A673 (cell line): ENCODE results near the gene BBS2. TPM values are rescaled to one million over a fixed set of nuclear protein-coding genes. Genes with fewer than 3 reads are reported as not detected.

Experiments
- BruUV-seq: library from RNA; stranded (reverse); fragments of 400-500 nt; replicated peaks from 2 replicates; lab custom pipeline; 2021; lab: Mats Ljungman, UMichigan
- CTCF ChIA-PET: fragments of 300-600 bp; sonication (Branson Sonifier 250); formaldehyde crosslinking; loops from one replicate; lab custom pipeline; 2022; ENCODE audit warnings: antibody characterized with exemption; lab: Charles Lee
- POLR2A ChIA-PET: fragments of 300-600 bp; sonication (Branson Sonifier 250); formaldehyde crosslinking; loops from one replicate; lab custom pipeline; 2022; ENCODE audit warnings: antibody characterized with exemption; ENCODE audit not compliant: low non-redundant PET; lab: Charles Lee
- DNase-seq: peaks from one replicate; pipeline ENCODE4 v3.0.0-alpha.2; 2015; ENCODE audit warnings: low spot score
- H3K27ac ChIP-seq: fragments of 200-600 bp; sonication (generic); 2 replicates; pipeline ENCODE4 v1.5.1; 2016; ENCODE audit warnings: mixed run types, low read depth, mild to moderate bottlenecking, mixed read lengths, antibody characterized with exemption, low read length; ENCODE audit not compliant: poor library complexity, severe bottlenecking
- H3K27me3 ChIP-seq: fragments of 200-600 bp; sonication (generic); replicated peaks from 2 replicates; pipeline ENCODE4 v1.6.1; 2017; ENCODE audit warnings: mixed run types, low read depth, mild to moderate bottlenecking, mixed read lengths, antibody characterized with exemption, low read length; ENCODE audit not compliant: insufficient read depth, poor library complexity
- H3K36me3 ChIP-seq: fragments of 200-600 bp; sonication (generic); 2 replicates; pipeline ENCODE4 v1.6.1; 2016; ENCODE audit warnings: mixed run types, mild to moderate bottlenecking, mixed read lengths, antibody characterized with exemption, low read length; ENCODE audit not compliant: insufficient read depth, poor library complexity, severe bottlenecking
- H3K4me1 ChIP-seq: fragments of 200-600 bp; sonication (generic); 2 replicates; pipeline ENCODE4 v1.6.1; 2017; ENCODE audit warnings: mixed run types, mild to moderate bottlenecking, mixed read lengths, antibody characterized with exemption, low read length; ENCODE audit not compliant: insufficient read depth, poor library complexity, severe bottlenecking
- H3K4me3 ChIP-seq: fragments of 200-600 bp; sonication (generic); 2 replicates; pipeline ENCODE4 v1.5.1; 2016; ENCODE audit warnings: low read depth, mixed run types, mild to moderate bottlenecking, mixed read lengths, low read length; ENCODE audit not compliant: poor library complexity, severe bottlenecking
- H3K9me3 ChIP-seq: fragments of 200-600 bp; sonication (generic); 2 replicates; pipeline ENCODE4 v1.6.1; 2016; ENCODE audit warnings: mixed run types, low read depth, mild to moderate bottlenecking, mixed read lengths, antibody characterized with exemption, low read length; ENCODE audit not compliant: poor library complexity, severe bottlenecking
- EZH2 ChIP-seq: fragments of 200-600 bp; sonication (generic); IDR thresholded peaks from 2 replicates; pipeline ENCODE4 v1.6.1; 2017; ENCODE audit warnings: borderline replicate concordance, low read depth, mild to moderate bottlenecking, mixed read lengths, antibody characterized with exemption, low read length; ENCODE audit not compliant: poor library complexity, severe bottlenecking
- intact Hi-C: fragments of 100-400 bp; cut with micrococcal nuclease; formaldehyde crosslinking; loops from one replicate; pipeline ENCODE4 v1.10.0; 2022; ENCODE audit not compliant: unreplicated experiment
- total RNA-seq: library from RNA; stranded (reverse); gene quantifications from 2 replicates; pipeline ENCODE4 v1.2.3, GENCODE V29; 2021
- TF ChIP-seq, protein P1 (sequence below): fragments of 300-800, 200-600 bp; sonication (generic); conservative IDR thresholded peaks from 2 replicates; pipeline ENCODE4 v1.5.1; 2017; ENCODE audit warnings: low read depth, mild to moderate bottlenecking, antibody characterized with exemption, low read length, moderate library complexity, mixed read lengths

The BBS2 gene
- total RNA-seq, 1 experiment from 2014 or later: 22.1 TPM

DNA sequence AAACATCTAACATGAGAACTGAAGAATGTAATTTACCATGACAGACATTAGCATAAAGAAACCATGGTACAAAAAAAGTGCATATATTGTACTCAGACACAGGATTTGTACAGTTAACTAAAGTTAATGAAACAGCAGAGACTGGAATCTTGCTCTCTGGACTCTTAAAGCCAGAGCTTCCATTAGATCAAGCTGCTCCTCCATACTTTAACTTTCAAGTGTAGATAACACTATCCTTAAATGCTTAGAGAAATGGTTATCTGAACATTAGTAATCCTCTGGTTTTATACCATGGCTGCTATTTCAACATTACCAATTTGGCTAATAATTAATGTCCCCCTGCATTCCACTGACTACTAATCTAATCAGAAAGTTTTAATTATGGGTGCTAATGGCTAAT, 71.8 kb downstream of the BBS2 start:
- intact Hi-C loops: no loop called here
- no peak for TF ChIP-seq EZH2
- TF ChIP-seq, protein P1, sequence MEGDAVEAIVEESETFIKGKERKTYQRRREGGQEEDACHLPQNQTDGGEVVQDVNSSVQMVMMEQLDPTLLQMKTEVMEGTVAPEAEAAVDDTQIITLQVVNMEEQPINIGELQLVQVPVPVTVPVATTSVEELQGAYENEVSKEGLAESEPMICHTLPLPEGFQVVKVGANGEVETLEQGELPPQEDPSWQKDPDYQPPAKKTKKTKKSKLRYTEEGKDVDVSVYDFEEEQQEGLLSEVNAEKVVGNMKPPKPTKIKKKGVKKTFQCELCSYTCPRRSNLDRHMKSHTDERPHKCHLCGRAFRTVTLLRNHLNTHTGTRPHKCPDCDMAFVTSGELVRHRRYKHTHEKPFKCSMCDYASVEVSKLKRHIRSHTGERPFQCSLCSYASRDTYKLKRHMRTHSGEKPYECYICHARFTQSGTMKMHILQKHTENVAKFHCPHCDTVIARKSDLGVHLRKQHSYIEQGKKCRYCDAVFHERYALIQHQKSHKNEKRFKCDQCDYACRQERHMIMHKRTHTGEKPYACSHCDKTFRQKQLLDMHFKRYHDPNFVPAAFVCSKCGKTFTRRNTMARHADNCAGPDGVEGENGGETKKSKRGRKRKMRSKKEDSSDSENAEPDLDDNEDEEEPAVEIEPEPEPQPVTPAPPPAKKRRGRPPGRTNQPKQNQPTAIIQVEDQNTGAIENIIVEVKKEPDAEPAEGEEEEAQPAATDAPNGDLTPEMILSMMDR: no peak
- no peak for DNase-seq
- no TSS peak for BruUV-seq
- H3K27ac ChIP-seq: peak overlapping the region; percentile 27
- H3K36me3 ChIP-seq: peaks cover 35% of the 10 kb centered on the region
- no peak overlapping the region for H3K4me3 ChIP-seq
- no peaks in the 10 kb centered on the region for H3K9me3 ChIP-seq
- no peaks in the 10 kb centered on the region for H3K27me3 ChIP-seq
- H3K4me1 ChIP-seq: peaks cover 35% of the 10 kb centered on the region
- CTCF ChIA-PET: no interaction called here
- POLR2A ChIA-PET: no interaction called here

DNA sequence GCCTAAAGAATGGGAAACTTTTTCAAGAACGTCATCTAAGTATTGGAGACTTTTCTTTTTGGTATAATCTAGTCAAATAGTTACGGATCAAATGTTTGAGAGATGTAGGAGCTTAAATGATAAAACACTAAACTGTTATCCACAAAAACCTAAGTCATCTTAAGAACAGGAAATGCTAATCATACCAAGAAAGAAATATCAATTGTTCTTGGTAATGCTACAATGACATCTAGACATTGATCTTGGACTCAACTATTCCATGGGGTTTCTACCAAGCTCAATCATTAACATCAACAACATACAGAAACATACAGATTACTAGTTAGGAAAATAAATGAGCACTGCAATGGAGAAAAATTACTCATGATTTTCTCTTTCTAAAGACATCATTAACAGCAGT, 72.5 kb downstream of the BBS2 start:
- no peaks in the 10 kb centered on the region for H3K27me3 ChIP-seq
- POLR2A ChIA-PET: no interaction called here
- no peaks in the 10 kb centered on the region for H3K9me3 ChIP-seq
- H3K36me3 ChIP-seq: peaks cover 36% of the 10 kb centered on the region
- H3K4me3 ChIP-seq: no peak overlapping the region
- peak overlapping the region; percentile 27 for H3K27ac ChIP-seq
- BruUV-seq: no TSS peak
- intact Hi-C loops: no loop called here
- TF ChIP-seq EZH2: no peak
- TF ChIP-seq, protein P1: no peak
- CTCF ChIA-PET: no interaction called here
- H3K4me1 ChIP-seq: peaks cover 28% of the 10 kb centered on the region
- DNase-seq: no peak

DNA sequence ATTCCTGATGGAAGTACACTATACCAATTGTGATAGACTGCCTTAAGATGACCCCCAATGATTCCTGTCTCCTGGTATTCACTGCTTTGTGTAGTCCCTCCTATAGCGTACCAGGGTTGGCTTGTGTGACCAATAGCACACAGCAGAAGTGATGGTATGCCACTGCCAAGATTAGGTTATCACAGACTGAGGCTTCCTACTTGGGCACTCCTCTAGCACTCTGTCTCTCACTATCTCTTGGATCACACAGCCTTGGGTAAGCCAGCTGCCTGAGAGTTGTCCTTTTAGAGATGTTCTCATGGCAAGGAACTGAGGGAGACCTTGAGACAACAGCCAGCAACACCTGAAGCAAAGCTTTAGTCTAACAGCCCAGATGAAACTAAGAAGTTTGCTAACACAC, 81.8 kb downstream of the BBS2 start:
- Histone ChIP-seq H3K9me3 (no peaks in the 10 kb centered on the region), H3K4me1 (peaks cover 17% of the 10 kb centered on the region), H3K27me3 (no peaks in the 10 kb centered on the region), H3K36me3 (peaks cover 40% of the 10 kb centered on the region), H3K4me3 (no peak overlapping the region), H3K27ac (no peak overlapping the region)
- TF ChIP-seq, protein P1: no peak
- TF ChIP-seq EZH2: no peak
- DNase-seq: no peak
- intact Hi-C loops: no loop called here
- BruUV-seq: no TSS peak
- CTCF ChIA-PET: no interaction called here
- POLR2A ChIA-PET: no interaction called here
